Thyroid gland (tissue), 4 donors: Measurements from ENCODE around the gene IWS1.

ENCODE experiments used
- CTCF ChIP-seq, 6 experiments: fragments of 200-600 bp in 3 of 6; fragments of 450-650 bp in 3 of 6; sonication (generic) in 3 of 6; IDR thresholded peaks; one replicate each; pipeline ENCODE4 v1.5.1; 2016 to 2019; ENCODE audit warnings: antibody characterized with exemption in 6 of 6, mild to moderate bottlenecking in 2 of 6, inconsistent platforms in 1 of 6, moderate library complexity in 1 of 6
- POLR2A ChIP-seq, 2 donors: fragments of 450-650 bp; IDR thresholded peaks; one replicate each; pipeline ENCODE4 v1.6.1; 2017; ENCODE audit warnings: antibody characterized with exemption in 2 of 2, mild to moderate bottlenecking in 2 of 2, moderate library complexity in 1 of 2

GRCh38 chr2:127453392-127454171 is 72.7 kb downstream of the IWS1 start:
- TF ChIP-seq CTCF (IDR thresholded peaks at IDR 0.05) (no peak), POLR2A (IDR thresholded peaks at IDR 0.05) (no peak)
